Astrocyte of the cerebellum (primary cell): ENCODE measurements around the gene RAB3C.

Experiments
- DNase-seq: peaks from one replicate; pipeline ENCODE4 v3.0.0-alpha.2; 2011; ENCODE audit warnings: low read depth
- H3K4me3 ChIP-seq: 2 replicates; pipeline ENCODE4 v1.5.1; 2011; ENCODE audit warnings: mild to moderate bottlenecking, low read depth, low read length, moderate library complexity
- CTCF ChIP-seq: IDR thresholded peaks from 2 replicates; pipeline ENCODE4 v1.5.1; 2012; ENCODE audit warnings: low read length, low read depth, moderate library complexity, mild to moderate bottlenecking; ENCODE audit errors: missing control alignments
- in situ Hi-C: cut with HindIII; loops from 2 replicates; pipeline ENCODE4 v1.10.0; 2017; ENCODE audit warnings: low sequenced_read_pairs

The RAB3C gene

GRCh38 chr5:58736214-58736613 is 153.3 kb downstream of the RAB3C start:
- no peak for TF ChIP-seq CTCF
- H3K4me3 ChIP-seq: no peak overlapping the region
- in situ Hi-C loops: no loop called here
- no peak for DNase-seq

GRCh38 chr5:58737671-58738070 is 154.8 kb downstream of the RAB3C start:
- in situ Hi-C loops: no loop called here
- TF ChIP-seq CTCF: no peak
- H3K4me3 ChIP-seq: no peak overlapping the region
- no peak for DNase-seq

DNA sequence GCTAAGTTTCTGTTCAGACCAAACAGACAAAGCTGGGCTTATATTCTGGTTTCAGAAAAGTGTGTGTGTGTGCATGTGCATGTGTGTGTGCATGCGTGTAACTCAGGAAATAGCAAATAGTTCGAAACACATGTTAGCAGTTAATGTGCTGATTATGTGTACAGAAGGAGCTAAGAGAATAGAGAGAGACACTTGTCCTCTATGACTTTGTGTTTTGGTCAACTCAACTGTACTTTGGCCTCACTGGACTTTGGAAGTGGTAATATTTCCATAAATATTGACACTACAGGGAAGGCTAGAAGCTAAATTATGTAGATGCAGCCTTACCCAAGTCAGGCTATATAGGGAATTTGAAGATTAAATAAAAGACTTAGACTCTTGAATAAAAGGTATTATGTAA is 155.5 kb downstream of the RAB3C start:
- no peak overlapping the region for H3K4me3 ChIP-seq
- DNase-seq: no peak
- TF ChIP-seq CTCF: no peak
- in situ Hi-C loops: no loop called here

DNA sequence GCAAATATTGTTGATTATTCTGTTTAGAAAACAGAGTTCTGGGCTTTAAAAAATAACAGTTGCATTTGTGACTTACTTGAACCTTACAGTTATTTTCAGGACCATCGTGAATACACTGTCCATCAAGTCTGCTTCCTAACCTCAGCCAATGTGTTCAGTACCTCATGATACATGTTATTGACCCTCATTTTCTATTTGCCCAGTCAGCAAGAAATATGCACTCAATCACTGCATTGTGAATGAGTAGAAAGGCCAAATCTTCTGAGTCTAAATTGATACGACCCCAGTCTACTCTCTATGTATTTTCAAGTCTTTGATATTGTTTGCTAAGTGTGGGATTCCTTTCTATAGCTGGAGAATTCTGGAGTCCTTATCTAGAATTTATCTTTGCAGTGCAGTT is 156.2 kb downstream of the RAB3C start:
- H3K4me3 ChIP-seq: no peak overlapping the region
- in situ Hi-C loops: no loop called here
- TF ChIP-seq CTCF: no peak
- no peak for DNase-seq

GRCh38 chr5:58740956-58741355 is 158.1 kb downstream of the RAB3C start:
- in situ Hi-C loops: no loop called here
- TF ChIP-seq CTCF: no peak
- no peak for DNase-seq
- H3K4me3 ChIP-seq: no peak overlapping the region

GRCh38 chr5:58745350-58745749 is 162.5 kb downstream of the RAB3C start:
- in situ Hi-C loops: no loop called here
- no peak for TF ChIP-seq CTCF
- no peak for DNase-seq
- H3K4me3 ChIP-seq: no peak overlapping the region

GRCh38 chr5:58746321-58746720 is 163.4 kb downstream of the RAB3C start:
- no peak for TF ChIP-seq CTCF
- no peak overlapping the region for H3K4me3 ChIP-seq
- no peak for DNase-seq
- in situ Hi-C loops: no loop called here
